Measurements from ENCODE around the gene RASEF. TPM values are rescaled to one million over a fixed set of nuclear protein-coding genes. Genes with fewer than 3 reads are reported as not detected.

RASEF gene
- total RNA-seq, 1 donor from 2014 or later: not detected

DNA sequence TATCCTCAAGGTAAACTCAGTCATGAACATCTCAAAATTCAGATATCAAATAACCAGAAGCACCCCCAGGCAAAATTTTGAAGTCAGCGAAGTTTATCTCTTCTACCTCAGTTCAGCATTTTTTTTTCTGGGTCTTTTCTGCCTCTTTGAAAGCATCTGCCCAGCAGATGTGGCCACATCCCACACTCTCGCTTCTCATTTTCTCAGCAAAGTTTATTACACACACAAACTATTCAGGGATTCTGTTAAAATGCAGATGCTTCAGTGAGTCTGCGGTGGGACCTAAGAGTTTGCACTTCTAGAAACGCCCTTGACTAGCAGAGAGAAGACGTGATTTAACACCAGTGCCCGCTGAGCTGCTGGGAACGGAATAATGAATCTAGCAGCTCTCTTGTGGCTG, 19.3 kb downstream of the RASEF start:
- Mint-ChIP-seq H3K27me3 (ENCODE audit: insufficient read depth) (peaks cover 2% of the 10 kb centered on the region), H3K4me1 (ENCODE audit: low read depth) (no peaks in the 10 kb centered on the region), H3K36me3 (ENCODE audit: low read depth) (no peaks in the 10 kb centered on the region), H3K27ac (no peak overlapping the region), H3K4me3 (no peak overlapping the region), H3K9me3 (no peaks in the 10 kb centered on the region)
- DNase-seq (ENCODE audit: low spot score): no peak
- intact Hi-C loops (cut with micrococcal nuclease): no loop called here

- no peak overlapping the region for H3K4me3 Mint-ChIP-seq
- no peaks in the 10 kb centered on the region for H3K9me3 Mint-ChIP-seq
- DNase-seq (ENCODE audit: low spot score): no peak
- H3K27ac Mint-ChIP-seq: no peak overlapping the region
- no peaks in the 10 kb centered on the region for H3K36me3 Mint-ChIP-seq (ENCODE audit: low read depth)
- intact Hi-C loops (cut with micrococcal nuclease): no loop called here
- H3K4me1 Mint-ChIP-seq (ENCODE audit: low read depth): no peaks in the 10 kb centered on the region
- peaks cover 2% of the 10 kb centered on the region for H3K27me3 Mint-ChIP-seq (ENCODE audit: insufficient read depth)
These were observed 21.2 kb downstream of the RASEF start for GRCh38 chr9:83041771-83042170.

DNA sequence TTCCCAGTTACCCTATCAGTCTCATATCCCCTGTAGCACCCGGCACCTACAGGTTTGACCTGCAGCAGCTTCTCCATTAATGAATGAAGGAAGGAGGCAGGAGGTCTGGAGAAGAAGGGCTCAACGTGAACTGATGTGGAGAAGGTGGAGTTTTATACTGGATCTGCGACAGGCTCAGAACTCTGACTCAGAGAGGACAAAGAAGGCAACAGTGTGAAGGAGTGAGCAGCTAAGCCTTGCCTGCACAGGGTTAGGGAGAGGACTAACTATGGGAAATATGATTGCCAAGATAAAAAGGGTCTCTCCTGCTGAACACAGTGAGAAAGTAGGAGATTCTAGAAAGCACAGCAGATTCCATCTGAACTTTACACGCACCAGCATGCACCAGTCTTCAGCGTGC, 23.6 kb downstream of the RASEF start:
- intact Hi-C loops (cut with micrococcal nuclease): no loop called here
- H3K27ac Mint-ChIP-seq: no peak overlapping the region
- DNase-seq (ENCODE audit: low spot score): no peak
- H3K36me3 Mint-ChIP-seq (ENCODE audit: low read depth): no peaks in the 10 kb centered on the region
- peaks cover 2% of the 10 kb centered on the region for H3K27me3 Mint-ChIP-seq (ENCODE audit: insufficient read depth)
- no peaks in the 10 kb centered on the region for H3K4me1 Mint-ChIP-seq (ENCODE audit: low read depth)
- H3K4me3 Mint-ChIP-seq: no peak overlapping the region
- H3K9me3 Mint-ChIP-seq: no peaks in the 10 kb centered on the region

DNA sequence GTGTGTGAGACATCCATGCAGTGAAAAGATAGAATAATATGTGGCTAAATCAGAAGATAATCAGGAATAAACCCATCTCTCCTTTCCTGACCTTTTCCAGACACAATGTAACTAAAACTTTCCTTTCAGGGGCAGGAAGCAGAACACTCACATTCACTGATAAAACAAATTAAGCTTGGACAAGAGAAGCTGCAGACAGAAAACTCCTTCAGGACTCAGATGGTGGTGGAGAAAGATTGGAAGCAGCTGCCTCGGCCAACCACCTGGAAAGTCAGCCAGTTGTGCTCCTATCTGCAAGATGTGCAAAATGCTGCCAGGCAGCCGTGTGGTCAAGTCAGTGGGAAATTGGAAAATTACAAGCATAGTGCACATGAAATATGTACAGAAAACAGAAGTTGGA, 26.9 kb downstream of the RASEF start:
- H3K27ac Mint-ChIP-seq: no peak overlapping the region
- H3K36me3 Mint-ChIP-seq (ENCODE audit: low read depth): no peaks in the 10 kb centered on the region
- H3K4me1 Mint-ChIP-seq (ENCODE audit: low read depth): no peaks in the 10 kb centered on the region
- H3K9me3 Mint-ChIP-seq: no peaks in the 10 kb centered on the region
- H3K27me3 Mint-ChIP-seq (ENCODE audit: insufficient read depth): peaks cover 2% of the 10 kb centered on the region
- DNase-seq (ENCODE audit: low spot score): no peak
- intact Hi-C loops (cut with micrococcal nuclease): no loop called here
- H3K4me3 Mint-ChIP-seq: no peak overlapping the region

- Mint-ChIP-seq H3K9me3 (no peaks in the 10 kb centered on the region), H3K27me3 (ENCODE audit: insufficient read depth) (peaks cover 2% of the 10 kb centered on the region), H3K4me1 (ENCODE audit: low read depth) (no peaks in the 10 kb centered on the region), H3K4me3 (no peak overlapping the region), H3K27ac (no peak overlapping the region), H3K36me3 (ENCODE audit: low read depth) (no peaks in the 10 kb centered on the region)
- DNase-seq (ENCODE audit: low spot score): no peak
- intact Hi-C loops (cut with micrococcal nuclease): no loop called here
These were observed 27.8 kb downstream of the RASEF start for GRCh38 chr9:83035143-83035542.

DNA sequence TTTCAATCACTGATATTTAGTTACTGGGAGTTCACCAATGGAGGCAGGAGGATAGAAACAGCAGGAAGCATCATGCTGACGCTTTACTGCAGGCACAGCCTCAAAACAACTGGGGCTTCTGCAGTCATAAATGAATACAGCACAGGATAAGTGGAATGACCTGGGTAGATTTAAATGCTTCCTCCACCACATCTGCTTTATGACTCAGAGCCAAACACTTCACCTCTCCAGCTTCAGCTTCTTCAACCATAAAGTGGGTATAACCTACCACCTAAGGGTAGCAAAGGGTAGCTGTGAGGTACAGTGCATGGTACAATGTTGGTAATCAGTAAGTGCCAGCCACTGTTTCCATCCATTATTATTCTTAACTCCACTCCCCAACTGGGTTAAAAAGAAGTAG, 28.4 kb downstream of the RASEF start:
- no peak overlapping the region for H3K27ac Mint-ChIP-seq
- no peak overlapping the region for H3K4me3 Mint-ChIP-seq
- peaks cover 2% of the 10 kb centered on the region for H3K27me3 Mint-ChIP-seq (ENCODE audit: insufficient read depth)
- no peaks in the 10 kb centered on the region for H3K9me3 Mint-ChIP-seq
- no peaks in the 10 kb centered on the region for H3K36me3 Mint-ChIP-seq (ENCODE audit: low read depth)
- intact Hi-C loops (cut with micrococcal nuclease): no loop called here
- no peaks in the 10 kb centered on the region for H3K4me1 Mint-ChIP-seq (ENCODE audit: low read depth)
- DNase-seq (ENCODE audit: low spot score): no peak

DNA sequence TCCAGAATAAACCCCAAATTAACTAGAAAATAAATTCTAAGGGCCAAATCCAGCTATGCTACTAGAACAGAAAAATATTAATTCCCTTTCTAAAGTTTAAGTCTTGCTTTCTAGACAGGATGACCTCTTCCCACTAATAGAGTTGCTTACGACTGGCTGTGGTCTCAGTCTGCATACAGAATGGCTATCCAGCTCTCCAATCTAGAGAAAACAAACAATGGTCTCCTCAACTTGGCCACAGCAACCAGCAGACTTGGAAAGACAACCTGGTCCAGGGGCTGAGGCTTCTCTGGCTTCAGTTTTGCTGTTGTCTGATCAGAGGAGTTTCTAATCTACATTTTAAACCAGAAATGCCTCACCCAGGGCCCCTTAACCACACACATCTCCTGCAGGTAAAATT, 28.9 kb downstream of the RASEF start:
- H3K4me3 Mint-ChIP-seq: no peak overlapping the region
- no peaks in the 10 kb centered on the region for H3K27me3 Mint-ChIP-seq (ENCODE audit: insufficient read depth)
- no peak overlapping the region for H3K27ac Mint-ChIP-seq
- intact Hi-C loops (cut with micrococcal nuclease): no loop called here
- no peaks in the 10 kb centered on the region for H3K9me3 Mint-ChIP-seq
- no peak for DNase-seq (ENCODE audit: low spot score)
- no peaks in the 10 kb centered on the region for H3K4me1 Mint-ChIP-seq (ENCODE audit: low read depth)
- no peaks in the 10 kb centered on the region for H3K36me3 Mint-ChIP-seq (ENCODE audit: low read depth)

DNA sequence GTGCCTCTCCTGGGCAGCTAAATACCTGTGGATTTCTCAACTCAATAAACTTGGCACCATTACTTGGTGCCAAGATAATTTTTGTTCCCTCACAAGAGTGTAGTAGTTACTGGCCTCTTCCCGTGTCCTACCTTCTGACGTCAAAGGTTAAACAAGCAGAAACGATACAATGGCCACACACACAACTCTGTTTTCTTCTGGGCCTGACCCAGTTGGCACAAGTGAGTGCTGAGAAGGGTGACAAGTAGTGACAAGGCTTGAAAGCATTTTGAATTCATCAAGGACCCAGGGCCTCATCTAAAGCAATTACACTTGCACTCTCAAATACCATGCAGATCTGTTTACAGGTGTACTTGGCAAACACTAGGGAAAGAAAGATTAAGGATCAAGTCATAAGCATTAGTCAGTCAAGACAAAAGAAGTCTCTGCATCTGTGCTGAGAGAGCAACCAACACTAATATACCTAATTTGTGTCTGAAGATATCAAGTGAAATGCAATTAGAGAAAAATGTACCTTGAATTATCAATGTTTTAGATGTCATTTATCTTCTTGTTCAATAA, 30.8 kb downstream of the RASEF start:
- no peaks in the 10 kb centered on the region for H3K36me3 Mint-ChIP-seq (ENCODE audit: low read depth)
- no peaks in the 10 kb centered on the region for H3K4me1 Mint-ChIP-seq (ENCODE audit: low read depth)
- no peaks in the 10 kb centered on the region for H3K9me3 Mint-ChIP-seq
- no peak overlapping the region for H3K27ac Mint-ChIP-seq
- DNase-seq (ENCODE audit: low spot score): no peak
- intact Hi-C loops (cut with micrococcal nuclease): no loop called here
- H3K27me3 Mint-ChIP-seq (ENCODE audit: insufficient read depth): no peaks in the 10 kb centered on the region
- no peak overlapping the region for H3K4me3 Mint-ChIP-seq

DNA sequence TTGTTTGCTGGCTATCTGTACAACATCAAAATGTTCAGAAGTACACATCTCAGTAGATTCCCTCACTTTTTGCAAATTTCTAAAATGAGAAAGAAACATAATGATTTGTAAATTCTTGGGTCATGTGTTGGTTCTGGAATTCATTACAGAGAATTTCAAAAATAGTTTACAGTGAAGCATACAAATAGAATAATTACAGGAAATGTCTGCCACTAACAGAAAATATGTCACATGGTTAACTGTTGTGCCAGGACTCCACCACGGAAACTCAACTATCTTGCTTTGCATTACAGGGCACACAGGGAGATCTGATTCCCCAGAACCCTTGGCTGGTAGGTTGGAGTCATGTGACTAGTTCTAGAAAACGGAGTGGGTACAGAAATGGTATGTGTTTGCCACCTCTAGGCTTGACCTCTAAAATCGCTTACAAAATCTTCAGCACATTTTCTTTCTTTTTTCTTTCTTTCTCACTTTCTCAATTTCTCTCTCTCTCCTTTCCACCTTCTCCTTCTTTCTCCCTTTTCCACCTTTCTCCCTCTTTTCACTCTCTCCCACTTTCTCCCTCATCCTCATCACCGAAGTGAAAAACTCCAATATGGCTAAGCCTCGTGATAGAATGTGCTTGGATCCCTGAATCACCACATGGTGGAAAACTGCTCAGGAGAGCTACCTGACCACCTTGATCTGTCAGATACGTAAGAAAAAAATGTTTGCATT, 32.4 kb downstream of the RASEF start:
- Mint-ChIP-seq H3K4me1 (ENCODE audit: low read depth) (no peaks in the 10 kb centered on the region), H3K4me3 (no peak overlapping the region), H3K36me3 (ENCODE audit: low read depth) (no peaks in the 10 kb centered on the region), H3K27me3 (ENCODE audit: insufficient read depth) (no peaks in the 10 kb centered on the region), H3K27ac (no peak overlapping the region), H3K9me3 (no peaks in the 10 kb centered on the region)
- no peak for DNase-seq (ENCODE audit: low spot score)
- intact Hi-C loops (cut with micrococcal nuclease): no loop called here

DNA sequence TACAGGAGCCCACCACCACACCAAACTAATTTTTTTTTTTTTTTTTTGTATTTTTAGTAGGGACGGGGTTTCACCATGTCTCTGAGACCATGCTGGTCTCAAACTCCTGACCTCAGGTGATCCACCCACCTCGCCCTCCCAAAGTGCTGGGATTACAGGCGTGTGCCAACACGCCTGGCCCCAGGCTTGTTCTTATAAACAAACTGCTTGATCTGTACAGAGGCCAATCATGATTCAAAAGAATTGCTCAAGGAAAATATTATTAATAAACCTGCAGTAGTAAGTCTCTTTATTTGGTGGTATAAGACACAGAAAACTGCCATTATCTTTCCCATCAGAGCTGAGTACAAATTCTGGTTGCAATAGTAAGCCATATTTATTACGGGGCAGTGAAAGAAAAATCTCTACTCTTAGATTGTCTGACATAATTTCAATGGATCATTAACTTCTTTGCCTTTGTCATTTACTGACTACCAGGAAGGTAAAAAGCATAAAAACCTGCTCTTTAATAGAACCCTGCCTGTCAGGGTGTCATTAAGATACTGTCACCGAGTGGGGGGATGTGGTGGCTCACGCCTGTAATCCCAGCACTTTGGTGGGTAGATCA, 33.3 kb downstream of the RASEF start:
- intact Hi-C loops (cut with micrococcal nuclease): no loop called here
- H3K4me3 Mint-ChIP-seq: no peak overlapping the region
- DNase-seq (ENCODE audit: low spot score): no peak
- no peak overlapping the region for H3K27ac Mint-ChIP-seq
- H3K9me3 Mint-ChIP-seq: no peaks in the 10 kb centered on the region
- H3K27me3 Mint-ChIP-seq (ENCODE audit: insufficient read depth): no peaks in the 10 kb centered on the region
- H3K4me1 Mint-ChIP-seq (ENCODE audit: low read depth): no peaks in the 10 kb centered on the region
- H3K36me3 Mint-ChIP-seq (ENCODE audit: low read depth): no peaks in the 10 kb centered on the region

DNA sequence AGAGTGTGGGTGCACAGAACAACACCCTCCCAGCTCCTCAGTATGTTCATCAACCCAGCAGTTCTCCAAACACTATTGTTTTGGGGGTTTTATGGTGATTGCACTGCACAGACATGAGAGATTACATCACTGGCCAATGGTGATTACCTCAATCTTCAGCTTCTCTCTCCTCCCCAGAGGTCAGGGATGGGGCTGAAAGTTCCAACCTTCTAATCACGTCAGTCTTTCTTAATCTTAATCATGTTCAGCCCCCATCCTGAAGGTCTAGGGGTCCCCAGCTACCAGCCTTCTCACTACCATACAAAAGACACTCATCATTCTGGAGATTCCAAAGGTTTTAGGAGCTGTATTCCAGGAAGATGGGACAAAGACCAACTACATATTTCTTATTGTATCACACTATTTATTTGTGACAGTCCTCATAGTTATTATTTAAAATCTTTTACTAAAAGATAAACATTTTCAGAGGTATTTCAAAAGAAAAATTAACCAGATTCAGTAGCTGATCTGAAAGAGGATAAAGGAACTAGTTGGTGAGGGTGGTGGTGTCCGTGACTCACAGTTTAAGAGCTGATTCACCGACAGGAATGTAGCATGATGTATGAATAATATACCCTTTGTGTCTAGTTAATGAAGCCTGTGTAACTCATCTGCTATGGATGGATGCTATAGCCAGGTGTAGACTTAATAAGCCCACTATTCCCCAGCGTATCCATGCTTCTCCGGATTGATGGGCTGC, 35.6 kb downstream of the RASEF start:
- H3K36me3 Mint-ChIP-seq (ENCODE audit: low read depth): no peaks in the 10 kb centered on the region
- H3K27ac Mint-ChIP-seq: no peak overlapping the region
- intact Hi-C loops (cut with micrococcal nuclease): no loop called here
- no peaks in the 10 kb centered on the region for H3K4me1 Mint-ChIP-seq (ENCODE audit: low read depth)
- no peak for DNase-seq (ENCODE audit: low spot score)
- no peaks in the 10 kb centered on the region for H3K9me3 Mint-ChIP-seq
- no peak overlapping the region for H3K4me3 Mint-ChIP-seq
- no peaks in the 10 kb centered on the region for H3K27me3 Mint-ChIP-seq (ENCODE audit: insufficient read depth)

GRCh38 chr9:83024506-83025125, 38.3 kb downstream of the RASEF start:
- Mint-ChIP-seq H3K4me1 (ENCODE audit: low read depth) (no peaks in the 10 kb centered on the region), H3K27ac (no peak overlapping the region), H3K36me3 (ENCODE audit: low read depth) (no peaks in the 10 kb centered on the region), H3K4me3 (no peak overlapping the region), H3K9me3 (no peaks in the 10 kb centered on the region), H3K27me3 (ENCODE audit: insufficient read depth) (no peaks in the 10 kb centered on the region)
- no peak for DNase-seq (ENCODE audit: low spot score)
- intact Hi-C loops (cut with micrococcal nuclease): no loop called here

- Mint-ChIP-seq H3K9me3 (no peaks in the 10 kb centered on the region), H3K27ac (no peak overlapping the region), H3K4me3 (no peak overlapping the region), H3K36me3 (ENCODE audit: low read depth) (no peaks in the 10 kb centered on the region), H3K4me1 (ENCODE audit: low read depth) (no peaks in the 10 kb centered on the region), H3K27me3 (ENCODE audit: insufficient read depth) (no peaks in the 10 kb centered on the region)
- intact Hi-C loops (cut with micrococcal nuclease): no loop called here
- no peak for DNase-seq (ENCODE audit: low spot score)
These were observed 39.8 kb downstream of the RASEF start for GRCh38 chr9:83023151-83023550.

Data from activated T-helper 1 cell treated with anti-CD3 and anti-CD28 coated beads, Interleukin-12 subunit alpha, Interleukin-12 subunit beta, Interleukin-2, Interleukin-4 antibody, amounts not matched to agents 30 ng/mL and 10 ng/mL and 1 ng/mL, durations not matched to agents 14 hours and 24 hours and 36 hours (primary cell).